ENCODE data around the gene KCNJ6.

The KCNJ6 gene

GRCh38 chr21:37656899-37657298, 259.4 kb downstream of the KCNJ6 start:
- Histone ChIP-seq H3K9ac (ENCODE audit: low read length) (no peak overlapping the region), H3K4me3 (ENCODE audit: low read depth, low read length, poor library complexity, severe bottlenecking) (no peak overlapping the region), H3K27ac (ENCODE audit: low read depth, low read length, poor library complexity, severe bottlenecking) (no peak overlapping the region), H3K79me2 (ENCODE audit: insufficient read depth, low read length) (no peaks in the 10 kb centered on the region), H3K4me2 (ENCODE audit: low read length) (no peak overlapping the region), H2AFZ (ENCODE audit: low read length) (no peak overlapping the region), H3F3A (ENCODE audit: insufficient read depth, low read length) (no peaks in the 10 kb centered on the region), H3K9me3 (ENCODE audit: low read length) (no peaks in the 10 kb centered on the region), H3K4me1 (ENCODE audit: insufficient read depth, low read length, severe bottlenecking) (no peaks in the 10 kb centered on the region), H4K20me1 (ENCODE audit: insufficient read depth, low read length) (no peaks in the 10 kb centered on the region), H3K9me2 (ENCODE audit: low read depth, low read length) (no peaks in the 10 kb centered on the region), H3K36me3 (ENCODE audit: insufficient read depth, low read length) (no peaks in the 10 kb centered on the region), H3K27me3 (ENCODE audit: insufficient read depth, low read length) (peaks cover 3% of the 10 kb centered on the region; the same call in 1 of the 2 replicates)
- TF ChIP-seq CTCF (IDR thresholded peaks at IDR 0.05; ENCODE audit: low read length) (no peak), EZH2 (IDR thresholded peaks at IDR 0.05; ENCODE audit: borderline replicate concordance, low read length) (no peak)

- no peaks in the 10 kb centered on the region for H3K9me2 ChIP-seq (ENCODE audit: low read depth, low read length)
- no peaks in the 10 kb centered on the region for H3K4me1 ChIP-seq (ENCODE audit: insufficient read depth, low read length, severe bottlenecking)
- no peak overlapping the region for H3K4me2 ChIP-seq (ENCODE audit: low read length)
- H4K20me1 ChIP-seq (ENCODE audit: insufficient read depth, low read length) = no peaks in the 10 kb centered on the region
- no peaks in the 10 kb centered on the region for H3K9me3 ChIP-seq (ENCODE audit: low read length)
- no peak overlapping the region for H3K27ac ChIP-seq (ENCODE audit: low read depth, low read length, poor library complexity, severe bottlenecking)
- no peak overlapping the region for H3K4me3 ChIP-seq (ENCODE audit: low read depth, low read length, poor library complexity, severe bottlenecking)
- TF ChIP-seq EZH2 (IDR thresholded peaks at IDR 0.05; ENCODE audit: borderline replicate concordance, low read length) (no peak), CTCF (IDR thresholded peaks at IDR 0.05; ENCODE audit: low read length) (no peak)
- no peak overlapping the region for H3K9ac ChIP-seq (ENCODE audit: low read length)
- peaks cover 2% of the 10 kb centered on the region; the same call in 1 of the 2 replicates for H3K27me3 ChIP-seq (ENCODE audit: insufficient read depth, low read length)
- H2AFZ ChIP-seq (ENCODE audit: low read length) = no peak overlapping the region
- no peaks in the 10 kb centered on the region for H3F3A ChIP-seq (ENCODE audit: insufficient read depth, low read length)
- no peaks in the 10 kb centered on the region for H3K36me3 ChIP-seq (ENCODE audit: insufficient read depth, low read length)
- no peaks in the 10 kb centered on the region for H3K79me2 ChIP-seq (ENCODE audit: insufficient read depth, low read length)
Observed at GRCh38 chr21:37655611-37656300, 260.5 kb downstream of the KCNJ6 start.

GRCh38 chr21:37654596-37654995, 261.7 kb downstream of the KCNJ6 start:
- H3K27me3 ChIP-seq (ENCODE audit: insufficient read depth, low read length) = no peaks in the 10 kb centered on the region
- H3K4me2 ChIP-seq (ENCODE audit: low read length) = no peak overlapping the region
- TF ChIP-seq EZH2 (IDR thresholded peaks at IDR 0.05; ENCODE audit: borderline replicate concordance, low read length) (no peak), CTCF (IDR thresholded peaks at IDR 0.05; ENCODE audit: low read length) (no peak)
- H3K9ac ChIP-seq (ENCODE audit: low read length) = no peak overlapping the region
- no peaks in the 10 kb centered on the region for H3K79me2 ChIP-seq (ENCODE audit: insufficient read depth, low read length)
- H2AFZ ChIP-seq (ENCODE audit: low read length) = no peak overlapping the region
- H3K4me1 ChIP-seq (ENCODE audit: insufficient read depth, low read length, severe bottlenecking) = no peaks in the 10 kb centered on the region
- H3K4me3 ChIP-seq (ENCODE audit: low read depth, low read length, poor library complexity, severe bottlenecking) = no peak overlapping the region
- no peaks in the 10 kb centered on the region for H3K9me3 ChIP-seq (ENCODE audit: low read length)
- no peaks in the 10 kb centered on the region for H3K9me2 ChIP-seq (ENCODE audit: low read depth, low read length)
- H3K36me3 ChIP-seq (ENCODE audit: insufficient read depth, low read length) = no peaks in the 10 kb centered on the region
- no peaks in the 10 kb centered on the region for H4K20me1 ChIP-seq (ENCODE audit: insufficient read depth, low read length)
- no peak overlapping the region for H3K27ac ChIP-seq (ENCODE audit: low read depth, low read length, poor library complexity, severe bottlenecking)
- H3F3A ChIP-seq (ENCODE audit: insufficient read depth, low read length) = no peaks in the 10 kb centered on the region
